Cortex of kidney (tissue), 1 donor: ENCODE results near the gene SUN1.
"Not testable (repeated sequence)": the region's sequence is repeated elsewhere in the genome, so short reads cannot be mapped to it uniquely, and the experiment has no call there.

Experiments used
- DNase-seq: peaks from one replicate; lab custom pipeline; 2025; lab: John Stamatoyannopoulos, UW

Gene SUN1

GRCh38 chr7:856444-857095, 24.3 kb downstream of the SUN1 start:
- no peak for DNase-seq

- no peak for DNase-seq
Observed at GRCh38 chr7:857661-858060, 25.4 kb downstream of the SUN1 start.

GRCh38 chr7:859359-860030, 27.2 kb downstream of the SUN1 start:
- no peak for DNase-seq

- DNase-seq: no peak
Observed at GRCh38 chr7:860149-860548, 27.9 kb downstream of the SUN1 start.

- no peak for DNase-seq
Observed at GRCh38 chr7:861222-861621, 28.9 kb downstream of the SUN1 start.

GRCh38 chr7:862157-862556, 29.9 kb downstream of the SUN1 start:
- no peak for DNase-seq

- DNase-seq: no peak
Observed at GRCh38 chr7:863106-863505, 30.8 kb downstream of the SUN1 start.

- no peak for DNase-seq
Observed at GRCh38 chr7:865921-866320, 33.6 kb downstream of the SUN1 start.

- DNase-seq: no peak
Observed at GRCh38 chr7:867001-867405, 34.7 kb downstream of the SUN1 start.

GRCh38 chr7:867406-868188, 35.3 kb downstream of the SUN1 start:
- no peak for DNase-seq

- no peak for DNase-seq
Observed at GRCh38 chr7:868189-868486, 35.9 kb downstream of the SUN1 start.

- no peak for DNase-seq
Observed at GRCh38 chr7:869348-869747, 37.1 kb downstream of the SUN1 start.

GRCh38 chr7:871900-872537, 39.7 kb downstream of the SUN1 start:
- DNase-seq: no peak

- DNase-seq: not testable (repeated sequence)
Observed at GRCh38 chr7:872685-873084, 40.4 kb downstream of the SUN1 start.

- no peak for DNase-seq
Observed at GRCh38 chr7:873367-874002, 41.2 kb downstream of the SUN1 start.

- DNase-seq: no peak
Observed at GRCh38 chr7:874031-874749, 41.9 kb downstream of the SUN1 start.

GRCh38 chr7:875051-875450, 42.8 kb downstream of the SUN1 start:
- no peak for DNase-seq

GRCh38 chr7:875476-876076, 43.3 kb downstream of the SUN1 start:
- no peak for DNase-seq

GRCh38 chr7:876077-876971, 44.0 kb downstream of the SUN1 start, which contains the start of gene GET4:
TSS of gene GET4 (plus strand) at chr7:876554. CDS start at chr7:876646, 92 bp downstream.
- no peak for DNase-seq

GRCh38 chr7:876972-877311, 44.7 kb downstream of the SUN1 start:
- DNase-seq: no peak
